Occipital lobe (tissue), 2 donors: ENCODE data around the gene RAB8A. TPM values are rescaled to one million over a fixed set of nuclear protein-coding genes. Genes with fewer than 3 reads are reported as not detected.
"Not testable (repeated sequence)": the region's sequence is repeated elsewhere in the genome, so short reads cannot be mapped to it uniquely, and the experiment has no call there.

Experiments used
- DNase-seq: peaks from one replicate; lab custom pipeline; 2025; lab: John Stamatoyannopoulos, UW
- total RNA-seq: library from RNA; depleted of rRNA; stranded (reverse); fragments of >200 nt; gene quantifications from one replicate; pipeline ENCODE4 v1.2.3, GENCODE V29; 2014

RAB8A gene
- total RNA-seq, 1 donor from 2014 or later = 33.7 TPM

- not testable (repeated sequence) for DNase-seq
Measured at GRCh38 chr19:16178866-16179265, 67.2 kb downstream of the RAB8A start.

GRCh38 chr19:16180611-16181010, 68.9 kb downstream of the RAB8A start:
- no peak for DNase-seq

Other genes starting within 250 kb of the RAB8A start
- gene CYP4F2, start 213.8 kb upstream of the RAB8A start, total RNA-seq = not detected
- 0.16 TPM for gene CYP4F11, start 177.4 kb upstream of the RAB8A start, total RNA-seq
- gene OR10H4, start 162.9 kb upstream of the RAB8A start, total RNA-seq = not detected
- gene TPM4, start 35.4 kb upstream of the RAB8A start, total RNA-seq = 94.8 TPM
- not detected for gene HSH2D, start 31.8 kb downstream of the RAB8A start, total RNA-seq
- gene CIB3, start 61.6 kb downstream of the RAB8A start, total RNA-seq = not detected
- gene FAM32A, start 73.5 kb downstream of the RAB8A start, total RNA-seq = 89.1 TPM
- gene AP1M1, start 86.0 kb downstream of the RAB8A start, total RNA-seq = 42.9 TPM
- gene KLF2, start 212.9 kb downstream of the RAB8A start, total RNA-seq = 3.1 TPM